ENCODE measurements around the gene EML4. TPM values are rescaled to one million over a fixed set of nuclear protein-coding genes. Genes with fewer than 3 reads are reported as not detected.

The EML4 gene
- total RNA-seq, 1 donor from 2014 or later: 68.2 TPM

DNA sequence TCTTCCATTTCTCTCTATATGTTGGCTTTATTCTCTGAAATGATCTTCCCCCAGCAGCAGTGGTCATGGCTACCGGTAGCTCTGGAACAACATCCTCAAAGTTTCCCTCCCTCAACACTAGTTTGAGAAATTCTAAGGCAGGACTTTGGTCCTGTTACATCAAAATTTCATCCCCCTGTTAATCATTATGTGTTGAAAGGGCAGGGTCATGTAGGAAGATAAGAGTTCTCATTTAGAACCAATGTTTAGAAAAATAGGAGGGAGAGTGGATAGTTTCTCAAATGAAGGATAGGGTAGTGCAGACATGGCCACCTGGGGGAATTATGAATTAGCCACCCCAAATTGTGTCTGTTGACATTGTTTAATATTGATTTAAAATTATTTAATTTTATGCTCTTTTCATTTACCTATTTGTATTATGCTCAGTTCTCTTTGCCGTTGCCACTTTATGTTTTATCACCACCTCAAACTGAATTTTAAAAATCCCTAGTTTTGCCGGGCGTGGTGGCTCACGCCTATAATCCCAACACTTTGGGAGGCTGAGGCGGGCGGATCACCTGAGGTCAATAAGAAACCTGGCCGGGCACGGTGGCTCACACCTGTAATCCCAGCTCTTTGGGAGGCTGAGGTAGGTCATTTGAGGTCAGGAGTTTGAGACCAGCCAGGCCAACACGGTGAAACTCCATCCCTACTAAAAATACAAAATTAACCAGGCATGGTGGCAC, 22.3 kb downstream of the EML4 start:
- no peak overlapping the region for H3K4me2 ChIP-seq (ENCODE audit: low read length)
- FAIRE-seq (no peak), DNase-seq (ENCODE audit: low read depth) (no peak)
- H3K36me3 ChIP-seq (ENCODE audit: insufficient read depth, low read length): no peaks in the 10 kb centered on the region
- H3K4me3 Mint-ChIP-seq (ENCODE audit: unreplicated experiment): peak overlapping the region; percentile 2
- H3K4me1 ChIP-seq (ENCODE audit: insufficient read depth, low read length): peaks cover 8% of the 10 kb centered on the region
- H2AFZ ChIP-seq (ENCODE audit: low read depth, low read length): no peak overlapping the region
- peaks cover 34% of the 10 kb centered on the region for H3K4me1 Mint-ChIP-seq (ENCODE audit: low read depth, unreplicated experiment)
- H4K20me1 ChIP-seq (ENCODE audit: insufficient read depth, low read length): peaks cover 27% of the 10 kb centered on the region
- H3K27me3 Mint-ChIP-seq (ENCODE audit: low read depth, unreplicated experiment): no peaks in the 10 kb centered on the region
- no peak overlapping the region for H3K27ac ChIP-seq (ENCODE audit: low read depth, low read length)
- no peaks in the 10 kb centered on the region for H3K9me3 ChIP-seq (ENCODE audit: insufficient read depth, low read depth, low read length)
- H3K27me3 ChIP-seq (ENCODE audit: insufficient read depth, low read length): no peaks in the 10 kb centered on the region
- H3K79me2 ChIP-seq (ENCODE audit: insufficient read depth, low read length): peaks cover 83% of the 10 kb centered on the region
- no peak overlapping the region for H3K4me3 ChIP-seq (ENCODE audit: insufficient read depth, low read depth, low read length)
- H3K27ac Mint-ChIP-seq (ENCODE audit: unreplicated experiment): no peak overlapping the region
- no peak overlapping the region for H3K9ac ChIP-seq (ENCODE audit: low read length)
- no peaks in the 10 kb centered on the region for H3K9me3 Mint-ChIP-seq (ENCODE audit: unreplicated experiment)
- peaks cover 2% of the 10 kb centered on the region for H3K36me3 Mint-ChIP-seq (ENCODE audit: low read depth, unreplicated experiment)
- no peak for TF ChIP-seq EZH2 (IDR thresholded peaks at IDR 0.05; ENCODE audit: insufficient read depth, low read length)
- TF ChIP-seq, protein P1, sequence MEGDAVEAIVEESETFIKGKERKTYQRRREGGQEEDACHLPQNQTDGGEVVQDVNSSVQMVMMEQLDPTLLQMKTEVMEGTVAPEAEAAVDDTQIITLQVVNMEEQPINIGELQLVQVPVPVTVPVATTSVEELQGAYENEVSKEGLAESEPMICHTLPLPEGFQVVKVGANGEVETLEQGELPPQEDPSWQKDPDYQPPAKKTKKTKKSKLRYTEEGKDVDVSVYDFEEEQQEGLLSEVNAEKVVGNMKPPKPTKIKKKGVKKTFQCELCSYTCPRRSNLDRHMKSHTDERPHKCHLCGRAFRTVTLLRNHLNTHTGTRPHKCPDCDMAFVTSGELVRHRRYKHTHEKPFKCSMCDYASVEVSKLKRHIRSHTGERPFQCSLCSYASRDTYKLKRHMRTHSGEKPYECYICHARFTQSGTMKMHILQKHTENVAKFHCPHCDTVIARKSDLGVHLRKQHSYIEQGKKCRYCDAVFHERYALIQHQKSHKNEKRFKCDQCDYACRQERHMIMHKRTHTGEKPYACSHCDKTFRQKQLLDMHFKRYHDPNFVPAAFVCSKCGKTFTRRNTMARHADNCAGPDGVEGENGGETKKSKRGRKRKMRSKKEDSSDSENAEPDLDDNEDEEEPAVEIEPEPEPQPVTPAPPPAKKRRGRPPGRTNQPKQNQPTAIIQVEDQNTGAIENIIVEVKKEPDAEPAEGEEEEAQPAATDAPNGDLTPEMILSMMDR (IDR thresholded peaks at IDR 0.05; ENCODE audit: insufficient read depth, low read depth, low read length): no peak

DNA sequence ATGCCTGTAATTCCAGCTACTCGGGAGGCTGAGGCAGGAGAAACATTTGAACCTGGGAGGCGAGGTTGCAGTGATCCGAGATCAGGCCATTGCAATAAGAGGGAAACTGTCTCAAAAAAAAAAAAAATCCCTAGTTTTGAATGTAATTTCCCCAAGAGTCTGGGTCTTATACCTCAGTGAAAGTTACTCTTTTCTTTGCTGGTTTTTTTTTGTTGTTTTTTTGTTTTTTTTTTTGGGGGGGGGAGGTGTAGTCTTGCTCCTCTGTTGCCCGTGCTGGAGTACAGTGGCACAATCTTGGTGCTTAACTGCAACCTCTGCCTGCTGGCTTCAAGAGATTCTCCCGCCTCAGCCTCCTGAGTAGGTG, 22.8 kb downstream of the EML4 start:
- no peak for TF ChIP-seq EZH2 (IDR thresholded peaks at IDR 0.05; ENCODE audit: insufficient read depth, low read length)
- TF ChIP-seq, protein P1 (IDR thresholded peaks at IDR 0.05; ENCODE audit: insufficient read depth, low read depth, low read length): no peak
- Histone ChIP-seq H2AFZ (ENCODE audit: low read depth, low read length) (no peak overlapping the region), H3K4me2 (ENCODE audit: low read length) (no peak overlapping the region), H3K4me3 (ENCODE audit: insufficient read depth, low read depth, low read length) (no peak overlapping the region), H3K9ac (ENCODE audit: low read length) (no peak overlapping the region), H4K20me1 (ENCODE audit: insufficient read depth, low read length) (peaks cover 27% of the 10 kb centered on the region), H3K9me3 (ENCODE audit: insufficient read depth, low read depth, low read length) (no peaks in the 10 kb centered on the region), H3K27me3 (ENCODE audit: insufficient read depth, low read length) (no peaks in the 10 kb centered on the region), H3K79me2 (ENCODE audit: insufficient read depth, low read length) (peaks cover 88% of the 10 kb centered on the region), H3K4me1 (ENCODE audit: insufficient read depth, low read length) (peaks cover 10% of the 10 kb centered on the region), H3K36me3 (ENCODE audit: insufficient read depth, low read length) (no peaks in the 10 kb centered on the region), H3K27ac (ENCODE audit: low read depth, low read length) (no peak overlapping the region)
- Mint-ChIP-seq H3K4me3 (ENCODE audit: unreplicated experiment) (no peak overlapping the region), H3K27me3 (ENCODE audit: low read depth, unreplicated experiment) (no peaks in the 10 kb centered on the region), H3K4me1 (ENCODE audit: low read depth, unreplicated experiment) (peaks cover 37% of the 10 kb centered on the region), H3K36me3 (ENCODE audit: low read depth, unreplicated experiment) (peaks cover 2% of the 10 kb centered on the region), H3K9me3 (ENCODE audit: unreplicated experiment) (no peaks in the 10 kb centered on the region), H3K27ac (ENCODE audit: unreplicated experiment) (no peak overlapping the region)
- FAIRE-seq (no peak), DNase-seq (ENCODE audit: low read depth) (no peak)

All from astrocyte (in vitro differentiated cells and primary cell).